Measurements from ENCODE around the gene SCRT2.
A peak's percentile ranks its signal among the peaks of the same experiment; 100 is the strongest.

SCRT2 gene

DNA sequence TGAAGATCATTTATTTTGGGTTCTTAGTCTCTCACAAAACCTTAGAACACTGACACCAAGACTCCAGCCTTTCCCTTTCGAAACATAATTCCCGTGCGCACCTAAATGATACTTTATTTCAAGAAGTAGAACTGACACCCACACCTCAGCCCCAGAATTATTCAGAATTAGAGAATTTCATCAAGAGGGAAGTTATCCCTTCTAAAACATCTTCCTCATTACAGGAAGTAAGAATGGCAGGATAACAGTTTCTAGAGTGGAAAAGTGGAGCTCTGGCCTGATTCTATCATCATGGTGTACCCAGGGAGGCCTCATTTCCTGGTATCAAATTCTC, 21.2 kb downstream of the SCRT2 start:
- TF ChIP-seq POLR2A (IDR thresholded peaks at IDR 0.05; ENCODE audit: extremely low read depth, insufficient read length) (no peak), MYC (IDR thresholded peaks at IDR 0.05; ENCODE audit: low read depth, low read length) (no peak)
- TF ChIP-seq, protein P1, sequence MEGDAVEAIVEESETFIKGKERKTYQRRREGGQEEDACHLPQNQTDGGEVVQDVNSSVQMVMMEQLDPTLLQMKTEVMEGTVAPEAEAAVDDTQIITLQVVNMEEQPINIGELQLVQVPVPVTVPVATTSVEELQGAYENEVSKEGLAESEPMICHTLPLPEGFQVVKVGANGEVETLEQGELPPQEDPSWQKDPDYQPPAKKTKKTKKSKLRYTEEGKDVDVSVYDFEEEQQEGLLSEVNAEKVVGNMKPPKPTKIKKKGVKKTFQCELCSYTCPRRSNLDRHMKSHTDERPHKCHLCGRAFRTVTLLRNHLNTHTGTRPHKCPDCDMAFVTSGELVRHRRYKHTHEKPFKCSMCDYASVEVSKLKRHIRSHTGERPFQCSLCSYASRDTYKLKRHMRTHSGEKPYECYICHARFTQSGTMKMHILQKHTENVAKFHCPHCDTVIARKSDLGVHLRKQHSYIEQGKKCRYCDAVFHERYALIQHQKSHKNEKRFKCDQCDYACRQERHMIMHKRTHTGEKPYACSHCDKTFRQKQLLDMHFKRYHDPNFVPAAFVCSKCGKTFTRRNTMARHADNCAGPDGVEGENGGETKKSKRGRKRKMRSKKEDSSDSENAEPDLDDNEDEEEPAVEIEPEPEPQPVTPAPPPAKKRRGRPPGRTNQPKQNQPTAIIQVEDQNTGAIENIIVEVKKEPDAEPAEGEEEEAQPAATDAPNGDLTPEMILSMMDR (IDR thresholded peaks at IDR 0.05; ENCODE audit: low read depth, low read length) = no peak
- TF ChIP-seq, protein P2, sequence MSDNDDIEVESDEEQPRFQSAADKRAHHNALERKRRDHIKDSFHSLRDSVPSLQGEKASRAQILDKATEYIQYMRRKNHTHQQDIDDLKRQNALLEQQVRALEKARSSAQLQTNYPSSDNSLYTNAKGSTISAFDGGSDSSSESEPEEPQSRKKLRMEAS (IDR thresholded peaks at IDR 0.05; ENCODE audit: low read depth, low read length) = no peak
- H3K4me3 ChIP-seq (ENCODE audit: low read depth, low read length) = no peak overlapping the region
- no peak for DNase-seq (ENCODE audit: low read depth)

DNA sequence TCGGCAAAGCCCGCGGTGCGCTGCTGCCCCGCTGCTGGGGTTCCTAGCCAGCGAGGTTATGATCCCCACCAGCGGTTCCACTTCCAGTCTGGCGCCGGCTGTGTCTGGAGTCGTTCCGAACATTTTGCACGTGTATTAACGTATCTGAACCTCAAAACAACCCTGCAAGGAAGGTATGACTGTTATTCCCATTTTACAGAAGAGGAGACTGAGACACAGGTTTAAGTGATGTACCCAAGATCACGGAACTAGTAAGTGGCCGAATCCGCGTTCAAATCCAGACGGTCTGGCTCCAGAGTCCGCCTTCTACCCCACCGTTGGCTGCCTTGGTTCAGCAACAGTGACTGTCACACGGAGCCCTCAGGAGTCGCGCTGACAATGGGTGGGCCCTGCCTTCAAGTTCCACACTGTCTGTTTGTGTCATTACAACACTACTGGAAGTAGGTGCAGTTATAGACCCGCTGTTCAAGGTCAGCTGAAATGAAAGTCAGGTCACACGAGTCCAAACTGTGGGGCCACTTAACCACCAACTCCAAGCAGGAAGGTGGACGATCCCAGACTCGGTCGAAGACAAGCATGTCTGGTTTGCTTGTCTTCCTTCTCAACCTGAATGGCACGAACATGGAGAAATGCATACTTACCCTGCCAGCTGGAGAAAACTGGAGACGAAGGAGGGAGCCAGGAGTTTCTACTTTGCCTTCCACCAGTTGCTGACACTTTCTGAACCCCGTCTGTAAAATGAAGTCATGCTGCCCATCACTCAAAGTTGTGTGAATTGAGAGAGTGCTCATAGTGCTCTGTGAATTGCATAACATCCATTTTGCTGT, 21.8 kb downstream of the SCRT2 start:
- 0 out of 2 replicates have a peak, but pooled peaks have one; percentile 4 for TF ChIP-seq MYC (IDR thresholded peaks at IDR 0.05; ENCODE audit: low read depth, low read length)
- TF ChIP-seq, protein P2 (IDR thresholded peaks at IDR 0.05; ENCODE audit: low read depth, low read length) = peak; percentile 43
- TF ChIP-seq, protein P1 (IDR thresholded peaks at IDR 0.05; ENCODE audit: low read depth, low read length) = no peak
- TF ChIP-seq POLR2A (IDR thresholded peaks at IDR 0.05; ENCODE audit: extremely low read depth, insufficient read length) = no peak

DNA sequence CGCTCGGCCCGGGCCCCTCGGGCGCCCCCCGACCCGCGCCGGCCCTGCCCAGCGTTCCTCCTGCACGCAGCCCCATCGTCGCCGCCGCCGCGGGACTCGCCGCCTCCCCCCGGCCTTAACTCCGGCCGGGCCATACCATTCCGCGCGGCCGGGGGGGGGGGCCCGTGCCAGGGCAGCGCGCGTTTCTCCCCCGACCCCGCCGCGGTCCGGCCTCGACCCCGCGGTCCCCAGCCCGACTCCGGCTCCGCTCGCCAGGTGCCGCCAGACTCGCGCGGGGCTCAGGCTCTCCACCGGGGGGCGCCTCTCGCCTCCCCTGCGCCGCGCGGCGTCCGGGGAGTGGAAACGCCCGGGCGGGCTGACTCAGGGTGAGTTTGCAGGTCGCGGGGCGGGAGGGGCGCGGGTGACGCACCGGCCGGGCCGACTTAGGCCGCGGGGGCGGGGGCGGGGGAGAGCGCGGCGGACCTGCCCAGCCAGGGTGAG, 22.5 kb downstream of the SCRT2 start, which contains the start of gene SRXN1:
Gene SRXN1, minus strand, starts transcription at position 91 of the 480 bp plus-strand sequence. Its CDS starts 15 bp downstream, at position 76.
- TF ChIP-seq, protein P1 (IDR thresholded peaks at IDR 0.05; ENCODE audit: low read depth, low read length) = peak; percentile 52
- TF ChIP-seq, protein P2 (IDR thresholded peaks at IDR 0.05; ENCODE audit: low read depth, low read length) = no peak
- peak; percentile 62 for TF ChIP-seq POLR2A (IDR thresholded peaks at IDR 0.05; ENCODE audit: extremely low read depth, insufficient read length)
- no peak; the same call in 1 of the 2 replicates for TF ChIP-seq MYC (IDR thresholded peaks at IDR 0.05; ENCODE audit: low read depth, low read length)
- peak within 1 kb of the TSS; percentile 93 for H3K4me3 ChIP-seq (ENCODE audit: low read depth, low read length)
- peak; percentile 97 for DNase-seq (ENCODE audit: low read depth)

More for the DNA sequence above, 21.8 kb downstream of the SCRT2 start:
- DNase-seq (ENCODE audit: low read depth) = peak; percentile 43
- H3K4me3 ChIP-seq (ENCODE audit: low read depth, low read length) = peak overlapping the region; percentile 63

DNA sequence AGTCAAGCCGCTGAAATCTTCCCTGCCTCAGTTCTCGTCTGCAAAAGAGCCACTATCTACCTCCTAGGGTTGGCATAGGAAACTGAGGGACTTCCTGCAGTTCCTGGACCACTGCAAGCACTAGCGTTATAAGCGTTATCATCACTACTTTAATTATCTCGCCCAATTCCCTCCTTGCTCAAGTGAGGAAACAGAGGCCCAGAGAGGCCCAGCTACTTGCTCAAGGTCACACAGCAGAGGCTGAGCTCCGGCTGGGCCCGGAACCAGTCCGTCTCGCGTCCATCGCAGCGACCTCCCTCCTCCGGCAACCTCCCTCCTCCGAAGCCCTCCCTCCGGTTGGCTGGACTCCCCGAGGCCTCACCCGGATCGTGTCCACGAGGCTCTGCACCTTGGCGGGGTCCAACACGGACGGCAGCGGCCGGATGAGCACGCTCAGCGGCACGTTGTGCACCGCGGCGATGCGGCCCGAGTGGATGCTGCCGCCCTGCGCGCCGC, 22.9 kb downstream of the SCRT2 start:
- TF ChIP-seq MYC (IDR thresholded peaks at IDR 0.05; ENCODE audit: low read depth, low read length) (0 out of 2 replicates have a peak, but pooled peaks have one; percentile 4), POLR2A (IDR thresholded peaks at IDR 0.05; ENCODE audit: extremely low read depth, insufficient read length) (no peak)
- peak; percentile 53 for DNase-seq (ENCODE audit: low read depth)

DNA sequence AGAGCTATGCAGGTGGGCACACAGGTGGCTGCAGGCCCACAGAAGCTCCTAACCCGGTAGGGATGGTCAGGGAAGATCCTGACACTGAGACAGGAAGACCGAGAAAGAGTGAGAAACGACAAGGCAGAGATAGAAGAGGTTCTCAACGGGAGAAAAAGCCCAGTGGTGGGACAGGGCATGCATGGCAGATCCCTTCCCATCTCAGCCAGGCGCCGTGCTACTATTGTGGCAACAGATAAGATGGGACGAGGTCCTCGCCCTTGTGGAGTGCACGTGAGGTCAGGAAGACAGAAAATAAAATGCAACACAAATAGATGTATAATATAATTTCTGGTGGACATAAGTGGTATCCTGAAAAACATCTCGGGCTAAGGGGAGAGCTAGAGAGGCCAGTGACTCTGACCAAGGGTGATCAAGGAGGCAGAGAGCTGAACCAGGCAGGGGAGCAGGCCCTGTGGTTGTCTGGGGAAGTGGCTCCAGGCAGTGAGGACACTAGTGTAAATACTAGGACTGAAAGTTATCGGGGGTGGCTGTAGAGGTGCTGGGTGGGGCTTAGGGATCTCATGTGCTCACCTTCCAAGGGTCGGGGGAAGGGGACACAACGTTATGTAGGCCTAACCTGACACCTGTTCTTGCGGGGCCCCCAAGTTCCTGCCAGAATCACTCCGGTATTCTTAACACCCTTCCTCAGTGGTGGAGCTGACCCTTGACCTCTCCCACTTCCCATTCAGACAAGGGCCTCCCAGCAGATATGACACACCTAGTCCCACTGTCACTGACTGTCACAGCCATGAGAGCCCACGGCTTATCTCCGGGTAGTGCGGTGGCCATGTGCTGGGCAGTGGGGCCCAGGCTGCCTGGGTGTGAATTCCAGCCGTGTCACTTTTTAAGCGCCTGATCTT, 23.6 kb downstream of the SCRT2 start:
- TF ChIP-seq, protein P2 (IDR thresholded peaks at IDR 0.05; ENCODE audit: low read depth, low read length) = peak; percentile 51; the same call in 1 of the 2 replicates
- TF ChIP-seq POLR2A (IDR thresholded peaks at IDR 0.05; ENCODE audit: extremely low read depth, insufficient read length) (no peak), MYC (IDR thresholded peaks at IDR 0.05; ENCODE audit: low read depth, low read length) (0 out of 2 replicates have a peak, but pooled peaks have one; percentile 6)
- DNase-seq (ENCODE audit: low read depth) = peak; percentile 54
- H3K4me3 ChIP-seq (ENCODE audit: low read depth, low read length) = peak overlapping the region; percentile 93

More for the DNA sequence above, 22.9 kb downstream of the SCRT2 start:
- H3K4me3 ChIP-seq (ENCODE audit: low read depth, low read length) = peak overlapping the region; percentile 93

DNA sequence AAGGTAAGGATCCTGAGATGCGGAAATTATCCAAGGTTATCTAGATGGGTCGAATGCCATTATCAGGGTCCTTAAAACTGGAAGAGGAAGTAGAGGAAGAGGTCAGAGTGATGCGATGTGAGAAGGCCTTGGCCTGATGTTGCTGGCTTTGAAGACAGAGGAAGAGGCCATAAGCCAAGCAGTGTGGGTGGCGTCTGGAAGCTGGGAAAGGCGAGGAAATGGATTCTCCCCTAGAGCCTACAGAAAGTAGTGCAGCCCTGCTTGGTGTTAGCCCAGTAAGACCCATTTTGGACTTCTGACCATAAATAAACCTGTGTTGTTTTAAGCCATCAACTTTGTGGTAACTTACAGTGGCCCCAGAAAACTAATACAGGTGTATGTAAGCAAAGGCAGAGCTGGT, 24.6 kb downstream of the SCRT2 start:
- no peak overlapping the region for H3K4me3 ChIP-seq (ENCODE audit: low read depth, low read length)
- TF ChIP-seq POLR2A (IDR thresholded peaks at IDR 0.05; ENCODE audit: extremely low read depth, insufficient read length) (no peak), MYC (IDR thresholded peaks at IDR 0.05; ENCODE audit: low read depth, low read length) (no peak)
- TF ChIP-seq, protein P1 (IDR thresholded peaks at IDR 0.05; ENCODE audit: low read depth, low read length) = peak; percentile 2
- TF ChIP-seq, protein P2 (IDR thresholded peaks at IDR 0.05; ENCODE audit: low read depth, low read length) = no peak
- DNase-seq (ENCODE audit: low read depth) = peak; percentile 33
